ENCODE measurements around the gene PNPLA4.
A peak's percentile ranks its signal among the peaks of the same experiment; 100 is the strongest.

PNPLA4 gene

DNA sequence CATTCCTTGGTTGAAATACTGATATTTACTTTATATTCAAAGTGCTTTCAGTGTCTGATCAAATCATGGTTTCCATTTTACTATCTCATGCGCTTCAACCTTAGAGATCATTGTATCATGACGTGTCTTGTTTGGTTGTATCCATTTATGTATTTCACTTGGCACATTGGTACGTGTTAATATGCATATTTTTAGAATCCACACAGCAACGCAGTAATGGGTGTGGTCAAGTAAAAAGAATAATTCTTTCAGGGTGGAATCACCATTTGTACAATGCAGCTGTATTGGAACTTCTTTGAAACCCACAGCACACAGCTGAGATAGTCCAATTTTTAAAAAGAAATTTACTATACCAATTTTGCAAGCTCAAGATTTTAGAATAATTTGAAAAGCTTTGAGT, 55.2 kb downstream of the PNPLA4 start:
- no peak for DNase-seq (ENCODE audit: low read depth, low spot score)

DNA sequence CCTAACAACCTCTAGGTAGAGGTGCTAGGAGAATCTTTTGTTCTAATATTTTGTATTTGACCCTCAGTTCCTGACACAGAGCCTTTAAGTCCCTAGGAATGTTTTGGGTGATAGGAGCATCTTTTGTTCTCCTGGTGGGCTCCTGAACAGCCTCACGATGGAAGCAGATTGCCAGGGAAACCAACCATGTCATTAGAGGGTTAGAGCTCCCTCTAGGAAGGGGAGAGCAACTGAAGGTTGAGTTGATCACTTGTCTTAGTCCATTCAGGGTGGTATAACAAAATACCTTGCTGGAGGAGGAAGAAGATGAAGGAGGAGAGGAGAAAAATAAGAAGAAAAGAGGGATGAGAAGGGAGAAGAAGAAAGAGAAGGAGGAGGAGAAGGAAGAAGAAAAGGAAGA, 75.0 kb downstream of the PNPLA4 start:
- peak; percentile 15 for DNase-seq (ENCODE audit: low read depth, low spot score)
